ENCODE results near the gene C2CD4A.

GRCh38 chr15:62069551-62069950 is 2.8 kb downstream of the C2CD4A start:
- TF ChIP-seq BACH2 (CRISPR knock-in tag; IDR thresholded peaks at IDR 0.05; ENCODE audit: borderline replicate concordance) (no peak), ESRRG (CRISPR knock-in tag; IDR thresholded peaks at IDR 0.05) (no peak)
